ENCODE measurements around the gene PES1. TPM values are rescaled to one million over a fixed set of nuclear protein-coding genes. Genes with fewer than 3 reads are reported as not detected.

Gene PES1
- total RNA-seq, 1 donor = 54.9 TPM

DNA sequence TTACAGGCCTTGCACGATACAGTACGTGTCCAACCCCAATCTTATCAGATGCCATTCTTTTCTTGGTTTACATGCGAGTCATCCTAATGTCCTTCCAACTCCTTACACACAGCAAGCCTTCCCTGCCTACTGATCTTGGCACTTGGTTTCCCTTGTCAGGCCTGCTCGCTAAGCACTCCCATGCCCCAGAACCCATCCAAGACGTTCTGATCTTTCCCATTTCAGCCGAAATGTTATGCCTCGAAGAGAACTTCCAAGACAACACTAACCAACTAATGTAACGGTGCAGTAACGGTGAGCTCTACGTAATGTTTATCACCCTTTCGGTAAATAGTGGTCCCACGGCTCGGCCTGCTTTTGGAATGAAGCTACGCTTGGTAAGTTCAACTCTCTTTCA is 521 bp downstream of the PES1 start:
- peak overlapping the region; percentile 98 for H3K4me3 ChIP-seq (ENCODE audit: low read depth, low read length)
- TF ChIP-seq, protein P1, sequence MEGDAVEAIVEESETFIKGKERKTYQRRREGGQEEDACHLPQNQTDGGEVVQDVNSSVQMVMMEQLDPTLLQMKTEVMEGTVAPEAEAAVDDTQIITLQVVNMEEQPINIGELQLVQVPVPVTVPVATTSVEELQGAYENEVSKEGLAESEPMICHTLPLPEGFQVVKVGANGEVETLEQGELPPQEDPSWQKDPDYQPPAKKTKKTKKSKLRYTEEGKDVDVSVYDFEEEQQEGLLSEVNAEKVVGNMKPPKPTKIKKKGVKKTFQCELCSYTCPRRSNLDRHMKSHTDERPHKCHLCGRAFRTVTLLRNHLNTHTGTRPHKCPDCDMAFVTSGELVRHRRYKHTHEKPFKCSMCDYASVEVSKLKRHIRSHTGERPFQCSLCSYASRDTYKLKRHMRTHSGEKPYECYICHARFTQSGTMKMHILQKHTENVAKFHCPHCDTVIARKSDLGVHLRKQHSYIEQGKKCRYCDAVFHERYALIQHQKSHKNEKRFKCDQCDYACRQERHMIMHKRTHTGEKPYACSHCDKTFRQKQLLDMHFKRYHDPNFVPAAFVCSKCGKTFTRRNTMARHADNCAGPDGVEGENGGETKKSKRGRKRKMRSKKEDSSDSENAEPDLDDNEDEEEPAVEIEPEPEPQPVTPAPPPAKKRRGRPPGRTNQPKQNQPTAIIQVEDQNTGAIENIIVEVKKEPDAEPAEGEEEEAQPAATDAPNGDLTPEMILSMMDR (IDR thresholded peaks at IDR 0.05; ENCODE audit: insufficient read depth, low read length) = no peak
- peak; percentile 60 for DNase-seq (ENCODE audit: low read depth)

DNA sequence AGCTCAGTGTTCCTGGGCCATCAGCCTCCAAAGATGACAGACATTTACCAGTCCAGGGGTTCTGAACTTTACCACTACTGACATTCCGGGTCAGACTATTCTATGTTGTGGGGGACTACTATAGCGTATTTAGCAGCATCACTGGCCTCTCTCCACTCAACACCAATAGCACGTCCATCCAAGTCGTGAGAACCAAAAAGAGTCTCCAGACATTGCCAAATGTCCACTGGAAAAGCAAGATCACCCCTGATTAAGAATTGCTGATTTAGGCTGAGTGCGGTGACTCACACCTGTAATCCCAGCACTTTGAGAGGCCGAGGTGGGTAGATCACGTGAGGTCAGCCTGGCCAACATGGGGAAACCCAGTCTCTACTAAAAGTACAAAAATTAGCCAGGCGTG is 5.3 kb downstream of the PES1 start:
- no peak for DNase-seq (ENCODE audit: low read depth)
- no peak overlapping the region for H3K4me3 ChIP-seq (ENCODE audit: low read depth, low read length)
- TF ChIP-seq, protein P1 (IDR thresholded peaks at IDR 0.05; ENCODE audit: insufficient read depth, low read length) = no peak

DNA sequence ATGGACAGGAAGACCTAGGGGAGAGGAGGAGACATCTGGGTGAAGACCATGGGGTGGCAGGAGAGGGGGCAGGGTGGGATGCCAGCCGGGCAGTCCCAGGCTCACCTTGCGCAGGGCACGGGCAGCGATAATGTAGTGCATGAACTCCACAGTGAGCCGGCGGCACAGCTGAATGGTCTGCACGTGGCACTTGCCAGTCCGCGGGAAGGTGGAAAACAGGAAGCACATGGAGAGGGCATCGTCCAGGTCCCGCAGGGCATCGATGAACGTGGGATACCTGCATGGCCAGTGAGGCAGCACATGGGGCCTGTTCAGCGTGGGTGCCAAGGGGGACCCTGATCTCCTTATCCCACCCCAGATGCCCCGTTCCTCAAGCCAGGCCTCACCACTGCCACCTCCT is 7.3 kb downstream of the PES1 start:
- no peak overlapping the region for H3K4me3 ChIP-seq (ENCODE audit: low read depth, low read length)
- TF ChIP-seq, protein P1 (IDR thresholded peaks at IDR 0.05; ENCODE audit: insufficient read depth, low read length) = no peak
- DNase-seq (ENCODE audit: low read depth) = no peak

GRCh38 chr22:30582788-30583545 is 8.7 kb downstream of the PES1 start:
- TF ChIP-seq, protein P1 (IDR thresholded peaks at IDR 0.05; ENCODE audit: insufficient read depth, low read length) = no peak
- H3K4me3 ChIP-seq (ENCODE audit: low read depth, low read length) = no peak overlapping the region
- no peak for DNase-seq (ENCODE audit: low read depth)

GRCh38 chr22:30582051-30582450 is 9.7 kb downstream of the PES1 start:
- TF ChIP-seq, protein P1 (IDR thresholded peaks at IDR 0.05; ENCODE audit: insufficient read depth, low read length) = no peak
- DNase-seq (ENCODE audit: low read depth) = no peak
- H3K4me3 ChIP-seq (ENCODE audit: low read depth, low read length) = no peak overlapping the region

GRCh38 chr22:30580896-30581295 is 10.8 kb downstream of the PES1 start:
- H3K4me3 ChIP-seq (ENCODE audit: low read depth, low read length) = no peak overlapping the region
- no peak for DNase-seq (ENCODE audit: low read depth)
- TF ChIP-seq, protein P1 (IDR thresholded peaks at IDR 0.05; ENCODE audit: insufficient read depth, low read length) = no peak

DNA sequence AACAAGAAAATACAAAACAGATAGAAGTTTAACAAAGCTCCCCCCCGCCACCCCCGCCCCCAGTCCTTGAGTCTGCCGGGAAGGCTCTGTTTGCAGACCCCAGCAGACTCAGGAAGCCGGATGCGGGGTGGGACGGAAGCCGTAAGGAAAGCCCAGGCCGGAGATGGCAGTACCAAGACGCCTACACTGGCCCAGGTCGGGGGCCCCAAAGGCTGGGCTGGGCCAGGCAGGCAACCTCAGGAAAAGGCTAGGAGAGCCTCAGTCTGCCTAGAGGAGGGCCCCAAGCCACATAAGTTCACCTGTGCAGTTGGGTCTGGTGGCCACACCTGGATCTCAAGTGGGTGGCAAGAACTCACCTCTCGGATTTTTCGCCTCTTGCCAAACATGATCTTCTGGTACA is 13.2 kb downstream of the PES1 start:
- TF ChIP-seq, protein P1 (IDR thresholded peaks at IDR 0.05; ENCODE audit: insufficient read depth, low read length) = no peak
- no peak for DNase-seq (ENCODE audit: low read depth)
- no peak overlapping the region for H3K4me3 ChIP-seq (ENCODE audit: low read depth, low read length)

Measured in fibroblast of the aortic adventitia (primary cell).